ENCODE data around the gene KCNQ1. TPM values are rescaled to one million over a fixed set of nuclear protein-coding genes. Genes with fewer than 3 reads are reported as not detected.

The KCNQ1 gene
- total and polyA plus RNA-seq, 9 of the 15 experiments (the other 6 are each of a cell fraction or from before 2014, with no cell fraction given) = 0.44 TPM; not detected in 8

GRCh38 chr11:2890466-2891294 is 445.9 kb downstream of the KCNQ1 start (continued):
- TF ChIP-seq FOXA1 (IDR thresholded peaks at IDR 0.05; ENCODE audit: borderline replicate concordance) (no peak), ZNF146 (CRISPR knock-in tag; IDR thresholded peaks at IDR 0.05; ENCODE audit: unreplicated experiment) (peak; percentile 15), KLF13 (tag; IDR thresholded peaks at IDR 0.05; ENCODE audit: borderline replicate concordance, low read depth) (no peak), SIRT6 (IDR thresholded peaks at IDR 0.05; ENCODE audit: low read depth, low read length) (no peak), MLLT1 (IDR thresholded peaks at IDR 0.05) (no peak), TAL1 (IDR thresholded peaks at IDR 0.05) (peak; percentile 23; the same call in 1 of the 2 replicates), SIX5 (IDR thresholded peaks at IDR 0.05; ENCODE audit: borderline replicate concordance in 1 of 2, insufficient read depth in 1 of 2, low read depth in 1 of 2, low read length in 2 of 2) (no peak), TEAD1 (CRISPR knock-in tag; IDR thresholded peaks at IDR 0.05) (peak in 1 of 2 experiments; percentile 82; a peak in 2 of 4 replicates), RBM34 (IDR thresholded peaks at IDR 0.05; ENCODE audit: borderline replicate concordance, insufficient read depth, low read length) (no peak), ZNF511 (CRISPR knock-in tag; IDR thresholded peaks at IDR 0.05) (peak; percentile 76; the same call in 1 of the 2 replicates), DPF2 (IDR thresholded peaks at IDR 0.05) (peak; percentile 64; the same call in 1 of the 2 replicates), GATAD2A (IDR thresholded peaks at IDR 0.05) (peak; percentile 67; the same call in 1 of the 2 replicates), TARDBP (IDR thresholded peaks at IDR 0.05) (no peak), HNRNPUL1 (IDR thresholded peaks at IDR 0.05; ENCODE audit: low read length) (no peak), SRSF9 (IDR thresholded peaks at IDR 0.05; ENCODE audit: borderline replicate concordance, low read depth, low read length) (no peak)
- TF ChIP-seq, protein P1, sequence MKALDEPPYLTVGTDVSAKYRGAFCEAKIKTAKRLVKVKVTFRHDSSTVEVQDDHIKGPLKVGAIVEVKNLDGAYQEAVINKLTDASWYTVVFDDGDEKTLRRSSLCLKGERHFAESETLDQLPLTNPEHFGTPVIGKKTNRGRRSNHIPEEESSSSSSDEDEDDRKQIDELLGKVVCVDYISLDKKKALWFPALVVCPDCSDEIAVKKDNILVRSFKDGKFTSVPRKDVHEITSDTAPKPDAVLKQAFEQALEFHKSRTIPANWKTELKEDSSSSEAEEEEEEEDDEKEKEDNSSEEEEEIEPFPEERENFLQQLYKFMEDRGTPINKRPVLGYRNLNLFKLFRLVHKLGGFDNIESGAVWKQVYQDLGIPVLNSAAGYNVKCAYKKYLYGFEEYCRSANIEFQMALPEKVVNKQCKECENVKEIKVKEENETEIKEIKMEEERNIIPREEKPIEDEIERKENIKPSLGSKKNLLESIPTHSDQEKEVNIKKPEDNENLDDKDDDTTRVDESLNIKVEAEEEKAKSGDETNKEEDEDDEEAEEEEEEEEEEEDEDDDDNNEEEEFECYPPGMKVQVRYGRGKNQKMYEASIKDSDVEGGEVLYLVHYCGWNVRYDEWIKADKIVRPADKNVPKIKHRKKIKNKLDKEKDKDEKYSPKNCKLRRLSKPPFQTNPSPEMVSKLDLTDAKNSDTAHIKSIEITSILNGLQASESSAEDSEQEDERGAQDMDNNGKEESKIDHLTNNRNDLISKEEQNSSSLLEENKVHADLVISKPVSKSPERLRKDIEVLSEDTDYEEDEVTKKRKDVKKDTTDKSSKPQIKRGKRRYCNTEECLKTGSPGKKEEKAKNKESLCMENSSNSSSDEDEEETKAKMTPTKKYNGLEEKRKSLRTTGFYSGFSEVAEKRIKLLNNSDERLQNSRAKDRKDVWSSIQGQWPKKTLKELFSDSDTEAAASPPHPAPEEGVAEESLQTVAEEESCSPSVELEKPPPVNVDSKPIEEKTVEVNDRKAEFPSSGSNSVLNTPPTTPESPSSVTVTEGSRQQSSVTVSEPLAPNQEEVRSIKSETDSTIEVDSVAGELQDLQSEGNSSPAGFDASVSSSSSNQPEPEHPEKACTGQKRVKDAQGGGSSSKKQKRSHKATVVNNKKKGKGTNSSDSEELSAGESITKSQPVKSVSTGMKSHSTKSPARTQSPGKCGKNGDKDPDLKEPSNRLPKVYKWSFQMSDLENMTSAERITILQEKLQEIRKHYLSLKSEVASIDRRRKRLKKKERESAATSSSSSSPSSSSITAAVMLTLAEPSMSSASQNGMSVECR (CRISPR knock-in tag; IDR thresholded peaks at IDR 0.05) = peak; percentile 76
